Smooth muscle cell of the coronary artery (primary cell): ENCODE results near the gene AK9. TPM values are rescaled to one million over a fixed set of nuclear protein-coding genes. Genes with fewer than 3 reads are reported as not detected.

Experiments used
- total RNA-seq: library from RNA; depleted of rRNA; stranded (reverse); fragments of >200 nt; gene quantifications from 2 replicates; pipeline ENCODE4 v1.2.3, GENCODE V29; 2014; ENCODE audit warnings: low replicate concordance

Gene AK9
- 2.2 and 7.0 TPM in 2 replicates for total RNA-seq

GRCh38 chr6:109690737-109691621 is at the start of gene AK9, which contains the start of gene FIG4:
AK9 (minus strand) TSS chr6:109691202; CDS start chr6:109675745, 15,457 bp downstream.
FIG4 (plus strand) TSS chr6:109691296; CDS start chr6:109691436, 140 bp downstream.

GRCh38 chr6:109482905-109483734 is 207.9 kb downstream of the AK9 start, which contains the start of gene ZBTB24:
ZBTB24 (minus strand) TSS chr6:109483219; CDS start chr6:109482026, 1,193 bp downstream.

GRCh38 chr6:109455437-109456110 is 235.4 kb downstream of the AK9 start, which contains the start of gene MICAL1:
MICAL1 (minus strand) TSS chr6:109455772; CDS start chr6:109454196, 1,576 bp downstream.

Other genes starting within 250 kb of the AK9 start
- 28.9 and 67.8 TPM in 2 replicates for gene MICAL1, start 235.4 kb downstream of the AK9 start, total RNA-seq
- gene ZBTB24, start 208.0 kb downstream of the AK9 start, total RNA-seq: 3.4 and 6.0 TPM in 2 replicates
- gene FIG4, start 94 bp upstream of the AK9 start, total RNA-seq: 16.5 and 17.1 TPM in 2 replicates